HG03097 (cell line): ENCODE measurements around the gene ANO10.
"Not testable (repeated sequence)": the region's sequence is repeated elsewhere in the genome, so short reads cannot be mapped to it uniquely, and the experiment has no call there.

Source experiments
- ATAC-seq: cut with Tn5 transposase; IDR thresholded peaks from one replicate; pipeline ENCODE4 v1.9.1; 2021; ENCODE audit not compliant: unreplicated experiment, low FRiP score

Gene ANO10

GRCh38 chr3:43629257-43629656 lies 7.4 kb upstream of the ANO10 start:
- no peak for ATAC-seq

DNA sequence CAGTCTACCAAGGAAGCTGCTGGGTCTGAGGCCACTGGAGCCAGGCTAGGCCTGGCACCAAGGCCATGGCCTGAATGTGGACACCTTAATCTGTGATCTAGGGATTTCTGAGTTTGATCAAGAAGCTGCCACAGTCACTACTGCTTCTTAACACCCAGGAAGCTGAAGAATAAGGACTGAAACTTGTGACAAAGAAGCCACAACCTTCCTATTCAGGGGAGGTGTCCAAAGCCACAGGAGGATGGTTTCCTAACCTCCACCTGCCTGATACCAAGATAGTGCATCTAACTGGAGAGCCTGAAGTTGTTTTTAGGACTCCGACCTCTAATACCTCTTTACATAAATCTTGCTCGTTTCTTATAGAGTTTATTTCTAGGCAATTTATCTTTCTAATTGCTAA lies 5.5 kb upstream of the ANO10 start:
- ATAC-seq: no peak

GRCh38 chr3:43624619-43625305 lies 3.0 kb upstream of the ANO10 start:
- no peak for ATAC-seq

DNA sequence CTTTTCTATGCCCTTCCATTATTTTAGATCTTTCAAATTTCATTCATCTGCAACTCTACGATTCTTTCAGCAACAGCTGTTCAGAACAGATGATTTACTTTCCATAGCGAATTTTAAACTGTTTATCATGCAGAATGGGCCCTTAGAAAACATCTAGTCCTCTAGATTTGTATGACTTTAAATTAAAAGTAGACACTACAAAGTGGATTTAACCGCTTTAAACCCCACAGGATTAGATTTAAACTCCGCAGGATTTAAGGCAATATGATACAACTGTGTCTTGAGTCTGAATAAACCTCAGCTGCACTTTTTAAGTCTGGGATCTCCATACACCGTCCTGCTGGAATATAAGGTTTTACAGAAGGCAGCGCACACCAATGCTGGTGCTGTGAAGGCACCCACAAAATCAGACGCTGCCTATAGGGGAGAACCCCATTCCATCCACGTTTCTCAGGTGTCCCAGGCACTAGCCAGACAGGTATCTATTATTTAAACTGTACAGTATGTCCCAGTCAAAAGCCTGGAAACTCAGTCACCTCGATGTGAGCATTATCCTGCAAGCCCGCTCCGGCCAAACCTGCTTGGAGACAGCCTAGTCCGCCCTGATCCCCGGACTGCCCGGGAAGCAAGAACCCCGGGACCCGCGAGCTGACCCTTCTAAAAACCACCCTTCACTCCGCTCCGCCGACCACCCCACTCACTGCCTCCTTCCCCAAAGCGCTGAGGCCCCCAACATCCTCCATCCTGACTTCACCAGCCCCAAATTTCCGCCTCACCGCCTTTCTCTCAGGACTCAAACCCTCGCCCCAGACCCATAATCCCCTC lies 768 bp downstream of the ANO10 start:
- no peak for ATAC-seq

- no peak for ATAC-seq
These were observed 2.2 kb downstream of the ANO10 start for GRCh38 chr3:43619588-43619987.

- ATAC-seq: no peak
These were observed 3.7 kb downstream of the ANO10 start for GRCh38 chr3:43618142-43618541.

DNA sequence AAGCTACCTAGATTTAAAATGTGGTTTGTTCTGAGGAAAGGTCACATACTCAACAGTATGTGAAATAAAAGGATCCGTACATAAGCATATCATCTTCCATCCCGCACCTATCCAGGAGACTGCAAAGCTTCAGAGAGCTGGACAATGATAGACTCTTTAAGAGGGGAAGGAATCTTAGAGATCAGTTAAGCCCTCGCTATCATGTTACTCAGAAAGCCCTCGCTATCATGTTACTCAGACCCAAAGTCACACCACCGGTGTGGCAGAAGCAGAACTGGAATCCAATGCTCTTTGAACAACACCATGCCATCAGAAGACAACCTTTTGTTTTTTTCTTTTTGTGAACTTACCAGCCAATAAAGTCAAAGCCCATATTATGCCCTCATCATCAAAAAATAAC lies 5.8 kb downstream of the ANO10 start:
- no peak for ATAC-seq

GRCh38 chr3:43615133-43615532 lies 6.7 kb downstream of the ANO10 start:
- no peak for ATAC-seq

DNA sequence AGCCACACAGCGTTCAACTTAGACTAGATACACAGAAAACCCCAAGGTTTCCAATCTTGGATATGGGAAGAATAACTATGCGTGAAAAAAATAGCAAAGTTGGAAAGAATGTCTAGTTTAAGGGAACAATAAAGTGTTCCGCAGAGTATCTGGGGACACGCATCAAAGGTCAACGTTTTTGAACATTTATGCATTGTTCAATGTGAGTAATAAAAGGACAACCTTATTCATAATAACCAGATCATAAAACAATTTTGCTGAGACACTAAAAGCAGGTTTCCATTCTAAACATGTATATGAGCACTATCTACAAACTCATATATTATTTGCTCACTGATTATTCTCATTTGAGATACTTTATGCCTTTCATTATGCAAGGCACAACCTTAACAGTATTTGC lies 7.8 kb downstream of the ANO10 start:
- no peak for ATAC-seq

DNA sequence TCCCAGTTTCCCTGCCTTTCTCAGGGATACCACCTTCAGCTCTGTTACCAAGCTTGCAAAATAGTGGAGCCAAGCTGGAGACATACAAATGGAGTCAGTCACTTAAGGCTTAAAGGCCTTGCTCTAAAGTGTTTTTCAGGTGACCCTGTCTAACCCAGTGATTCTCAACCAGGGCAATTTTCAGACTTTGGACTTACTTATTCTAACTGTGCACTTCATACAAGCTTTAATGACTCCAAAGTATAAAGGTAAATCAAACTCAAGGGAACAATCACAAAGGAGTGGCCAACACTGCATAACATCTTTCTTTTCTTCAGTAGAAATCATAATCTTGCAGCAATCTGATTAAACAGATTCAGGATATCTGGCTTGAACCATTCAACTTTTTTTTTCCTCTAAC lies 9.4 kb downstream of the ANO10 start:
- no peak for ATAC-seq

DNA sequence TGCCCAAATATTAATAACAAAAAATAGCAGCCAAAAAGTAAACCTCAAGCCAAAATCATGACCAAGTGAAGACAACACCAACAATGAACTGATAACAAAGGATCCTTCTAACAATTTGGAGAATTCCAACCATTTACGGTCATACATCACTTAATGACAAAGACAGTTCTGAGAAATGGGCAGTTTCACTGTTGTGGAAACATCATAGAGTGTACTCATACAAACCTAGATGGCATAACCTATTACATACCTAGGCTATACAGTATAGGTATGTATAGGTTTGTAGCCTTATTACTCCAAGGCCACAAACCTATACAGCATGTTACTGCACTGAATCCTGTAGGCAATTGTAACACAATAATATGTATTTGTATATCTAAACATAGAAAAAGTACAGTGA lies 12.4 kb downstream of the ANO10 start:
- ATAC-seq: no peak

GRCh38 chr3:43608751-43609150 lies 13.1 kb downstream of the ANO10 start:
- no peak for ATAC-seq

GRCh38 chr3:43606284-43606683 lies 15.5 kb downstream of the ANO10 start:
- ATAC-seq: no peak

GRCh38 chr3:43599959-43600358 lies 21.9 kb downstream of the ANO10 start:
- ATAC-seq: not testable (repeated sequence)

GRCh38 chr3:43597961-43598360 lies 23.9 kb downstream of the ANO10 start:
- no peak for ATAC-seq

DNA sequence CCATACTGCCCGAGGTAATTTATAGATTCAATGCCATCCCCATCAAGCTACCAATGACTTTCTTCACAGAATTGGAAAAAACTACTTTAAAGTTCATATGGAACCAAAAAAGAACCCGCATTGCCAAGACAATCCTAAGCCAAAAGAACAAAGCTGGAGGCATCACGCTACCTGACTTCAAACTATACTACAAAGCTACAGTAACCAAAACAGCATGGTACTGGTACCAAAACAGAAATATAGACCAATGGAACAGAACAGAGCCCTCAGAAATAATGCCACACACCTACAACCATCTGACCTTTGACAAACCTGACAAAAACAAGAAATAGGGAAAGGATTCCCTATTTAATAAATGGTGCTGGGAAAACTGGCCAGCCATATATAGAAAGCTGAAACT lies 25.6 kb downstream of the ANO10 start:
- ATAC-seq: not testable (repeated sequence)

- ATAC-seq: not testable (repeated sequence)
These were observed 26.5 kb downstream of the ANO10 start for GRCh38 chr3:43595280-43595679.

GRCh38 chr3:43593588-43593987 lies 28.2 kb downstream of the ANO10 start:
- ATAC-seq: not testable (repeated sequence)

DNA sequence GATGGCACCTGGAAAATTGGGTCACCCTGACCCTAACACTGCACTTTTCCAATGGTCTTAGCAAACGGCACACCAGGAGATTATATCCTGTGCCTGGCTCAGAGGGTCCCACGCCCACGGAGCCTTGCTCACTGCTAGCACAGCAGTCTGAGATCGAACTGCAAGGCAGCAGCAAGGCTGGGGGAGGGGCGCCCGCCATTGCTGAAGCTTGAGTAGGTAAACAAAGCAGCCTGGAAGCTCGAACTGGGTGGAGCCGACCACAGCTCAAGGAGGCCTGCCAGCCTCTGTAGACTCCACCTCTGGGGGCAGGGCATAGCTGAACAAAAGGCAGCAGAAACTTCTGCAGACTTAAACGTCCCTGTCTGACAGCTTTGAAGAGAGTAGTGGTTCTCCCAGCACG lies 29.9 kb downstream of the ANO10 start:
- ATAC-seq: not testable (repeated sequence)

DNA sequence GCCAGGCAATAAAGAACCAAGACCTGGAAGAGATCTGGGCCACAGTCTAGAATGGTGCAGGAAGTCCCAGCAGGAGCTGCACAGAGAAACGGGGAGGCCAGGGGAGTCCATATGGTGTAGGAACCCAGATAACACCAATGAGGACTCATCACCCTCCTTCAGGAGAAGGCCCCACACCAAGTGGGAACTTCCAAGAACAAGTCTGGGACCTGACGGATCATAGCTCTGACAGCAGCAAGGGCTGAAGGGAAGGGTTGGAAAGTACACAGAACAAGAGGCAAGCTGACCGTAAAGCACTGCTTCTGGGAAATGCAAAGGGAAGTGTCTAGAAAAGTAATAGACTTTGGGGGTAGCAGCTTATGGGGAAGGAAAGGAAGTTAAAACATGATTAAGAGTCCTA lies 34.5 kb downstream of the ANO10 start:
- no peak for ATAC-seq

DNA sequence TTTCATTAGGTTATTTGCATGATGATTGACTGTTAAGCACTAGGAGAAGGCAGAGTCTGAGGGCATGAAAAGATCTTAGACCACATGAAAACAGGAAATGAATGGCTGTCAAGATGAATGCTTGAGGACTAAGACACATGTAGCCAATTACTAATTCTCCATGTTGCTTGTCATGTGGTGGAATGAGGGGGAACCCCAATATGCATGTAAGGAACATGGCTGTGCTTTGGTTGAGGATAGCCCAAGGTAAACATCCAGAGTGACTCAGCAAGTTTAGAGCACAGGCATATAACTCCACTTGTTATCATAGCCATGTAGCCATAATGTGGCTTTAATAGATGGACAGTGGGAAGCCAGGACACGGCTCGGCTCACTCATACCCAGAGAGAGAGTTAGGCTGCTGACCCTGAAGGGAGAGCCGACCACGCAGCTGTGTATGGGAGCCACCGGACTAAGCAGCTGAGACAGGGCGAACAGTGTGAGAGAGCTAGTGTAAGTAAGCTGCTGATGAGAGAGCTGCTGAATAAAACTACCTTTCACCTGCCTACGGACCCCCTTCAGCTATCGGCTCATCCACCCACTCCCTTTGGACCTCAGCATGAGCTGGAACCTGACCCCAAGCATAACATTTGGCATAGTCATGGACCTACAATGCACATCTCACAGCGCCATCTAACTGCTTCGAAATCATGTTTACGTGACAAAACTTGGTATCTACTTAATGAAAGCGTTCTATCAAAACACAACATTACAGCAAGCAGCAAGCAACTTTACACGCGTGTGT lies 37.6 kb downstream of the ANO10 start:
- no peak for ATAC-seq
